Sigmoid colon (tissue), 3 donors: ENCODE measurements around the gene SLC25A1.

Source experiments
- CTCF ChIP-seq, 4 experiments: fragments of 450-650 bp in 3 of 4; fragments of 200-600 bp in 1 of 4; IDR thresholded peaks; one replicate each; pipeline ENCODE4 v1.5.1; 2016 to 2019; ENCODE audit warnings: antibody characterized with exemption in 4 of 4, mild to moderate bottlenecking in 3 of 4, moderate library complexity in 2 of 4
- POLR2A ChIP-seq, 2 donors: fragments of 450-650 bp; IDR thresholded peaks; one replicate each; pipeline ENCODE4 v1.6.1; 2016; ENCODE audit warnings: antibody characterized with exemption in 2 of 2, mild to moderate bottlenecking in 2 of 2, moderate library complexity in 2 of 2

GRCh38 chr22:19203834-19204233, 25.3 kb upstream of the SLC25A1 start:
- TF ChIP-seq CTCF (IDR thresholded peaks at IDR 0.05) (no peak), POLR2A (IDR thresholded peaks at IDR 0.05) (no peak)
